MCF 10A (cell line): ENCODE data around the gene DCPS. TPM values are rescaled to one million over a fixed set of nuclear protein-coding genes. Genes with fewer than 3 reads are reported as not detected.
A peak's percentile ranks its signal among the peaks of the same experiment; 100 is the strongest.

Source experiments
- BruUV-seq: library from RNA; stranded (reverse); fragments of 400-500 nt; replicated peaks from 2 replicates; lab custom pipeline; 2021; lab: Mats Ljungman, UMichigan
- CTCF ChIA-PET: fragments of 300-600 bp; sonication (Branson Sonifier 250); formaldehyde crosslinking; extraction: SDS; loops from one replicate; lab custom pipeline; 2021; ENCODE audit warnings: antibody characterized with exemption, inconsistent platforms; lab: Yijun Ruan, JAX
- POLR2A ChIA-PET: fragments of 300-600, 350-650 bp; sonication (Branson Sonifier 250); formaldehyde crosslinking; extraction: SDS; loops from one replicate; lab custom pipeline; 2020; ENCODE audit warnings: antibody characterized with exemption, inconsistent platforms; lab: Yijun Ruan, JAX
- DNase-seq: peaks from one replicate; pipeline ENCODE4 v3.0.0-alpha.2; 2018; ENCODE audit not compliant: unreplicated experiment
- H3K27ac Mint-ChIP-seq: one replicate; pipeline ENCODE4 v1.8.0; 2022; ENCODE audit warnings: mild to moderate bottlenecking, low read depth, mixed read lengths; ENCODE audit not compliant: unreplicated experiment
- H3K27me3 Mint-ChIP-seq: one replicate; pipeline ENCODE4 v1.8.0; 2022; ENCODE audit warnings: mixed read lengths; ENCODE audit not compliant: insufficient read depth, unreplicated experiment
- H3K36me3 Mint-ChIP-seq: one replicate; pipeline ENCODE4 v1.8.0; 2022; ENCODE audit warnings: mild to moderate bottlenecking, moderate library complexity, mixed read lengths; ENCODE audit not compliant: insufficient read depth, unreplicated experiment
- H3K4me1 Mint-ChIP-seq: one replicate; pipeline ENCODE4 v1.8.0; 2022; ENCODE audit warnings: mixed read lengths; ENCODE audit not compliant: insufficient read depth, unreplicated experiment
- H3K4me3 Mint-ChIP-seq: one replicate; pipeline ENCODE4 v1.8.0; 2022; ENCODE audit warnings: mild to moderate bottlenecking, moderate library complexity, mixed read lengths; ENCODE audit not compliant: unreplicated experiment
- H3K9me3 Mint-ChIP-seq: one replicate; pipeline ENCODE4 v1.8.0; 2022; ENCODE audit warnings: mixed read lengths; ENCODE audit not compliant: unreplicated experiment
- intact Hi-C: fragments of 100-400 bp; cut with micrococcal nuclease; formaldehyde crosslinking; loops from 2 replicates; pipeline ENCODE4 v1.14.1; 2022
- total RNA-seq: library from RNA; stranded (reverse); gene quantifications from 2 replicates; pipeline ENCODE4 v1.2.3, GENCODE V29; 2022
- TF ChIP-seq, protein P1 (sequence below): fragments of 200-600 bp; IDR thresholded peaks from one replicate; pipeline ENCODE4 v1.8.0; 2022; ENCODE audit warnings: antibody characterized with exemption, mild to moderate bottlenecking; ENCODE audit not compliant: unreplicated experiment

The DCPS gene
- total RNA-seq, 1 experiment from 2014 or later: 33.7 TPM

DNA sequence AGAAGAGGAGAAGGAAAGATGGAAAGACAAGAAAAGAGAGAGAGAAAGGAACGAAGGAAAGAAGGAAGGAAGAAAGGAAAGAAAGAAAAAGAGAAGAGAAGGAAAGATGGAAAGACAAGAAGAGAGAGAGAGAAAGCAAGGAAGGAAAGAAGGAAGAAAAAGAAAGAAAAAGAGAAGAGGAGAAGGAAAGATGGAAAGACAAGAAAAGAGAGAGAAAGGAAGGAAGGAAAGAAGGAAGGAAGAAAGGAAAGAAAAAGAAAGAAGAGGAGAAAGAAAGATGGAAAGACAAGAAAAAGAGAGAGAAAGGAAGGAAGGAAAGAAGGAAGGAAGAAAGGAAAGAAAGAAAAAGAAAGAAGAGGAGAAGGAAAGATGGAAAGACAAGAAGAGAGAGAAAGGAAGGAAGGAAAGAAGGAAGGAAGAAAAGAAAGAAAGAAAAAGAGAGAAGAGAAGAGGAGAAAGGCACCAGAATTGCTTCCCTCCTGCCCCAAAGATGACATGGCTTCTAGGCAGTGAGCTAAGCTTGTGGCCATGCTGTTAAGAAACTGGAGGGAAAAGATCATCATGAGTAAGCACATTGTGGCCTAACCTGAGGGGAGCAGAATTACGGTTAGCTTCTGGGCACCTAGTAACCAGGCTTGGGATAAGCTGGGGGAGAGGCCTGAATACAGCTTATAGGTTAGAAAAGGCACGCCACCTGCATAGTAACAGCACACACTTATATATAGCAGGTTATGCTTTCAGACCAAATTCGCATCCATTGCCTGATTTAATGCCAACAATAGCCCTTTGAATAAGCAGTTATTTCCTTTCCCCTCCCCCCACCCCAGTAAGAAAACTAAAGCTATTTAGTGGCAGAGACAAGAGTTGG, 49.3 kb downstream of the DCPS start:
- no peaks in the 10 kb centered on the region for H3K9me3 Mint-ChIP-seq
- H3K4me1 Mint-ChIP-seq: peaks cover 47% of the 10 kb centered on the region
- ChIA-PET POLR2A (interaction anchor here (0.5 to 4.1 kb wide), 11 partner anchors 10 to 790 kb away, joined by 3 to 23 read pairs (median 3); partner anchors contain the start of gene DCPS), CTCF (interaction anchor here (0.6 to 4.5 kb wide), 4 partner anchors 36 to 128 kb away, joined by 3 to 22 read pairs (median 6); no protein-coding TSS in a partner anchor)
- BruUV-seq: no TSS peak
- intact Hi-C loops: loop anchor here (2.0 to 10.0 kb wide), 2 partner anchors 20 to 82 kb away; no protein-coding TSS in a partner anchor
- DNase-seq: peak; percentile 89
- H3K36me3 Mint-ChIP-seq: peaks cover 6% of the 10 kb centered on the region
- H3K4me3 Mint-ChIP-seq: peak overlapping the region; percentile 85
- H3K27ac Mint-ChIP-seq: peak overlapping the region; percentile 73
- TF ChIP-seq, protein P1, sequence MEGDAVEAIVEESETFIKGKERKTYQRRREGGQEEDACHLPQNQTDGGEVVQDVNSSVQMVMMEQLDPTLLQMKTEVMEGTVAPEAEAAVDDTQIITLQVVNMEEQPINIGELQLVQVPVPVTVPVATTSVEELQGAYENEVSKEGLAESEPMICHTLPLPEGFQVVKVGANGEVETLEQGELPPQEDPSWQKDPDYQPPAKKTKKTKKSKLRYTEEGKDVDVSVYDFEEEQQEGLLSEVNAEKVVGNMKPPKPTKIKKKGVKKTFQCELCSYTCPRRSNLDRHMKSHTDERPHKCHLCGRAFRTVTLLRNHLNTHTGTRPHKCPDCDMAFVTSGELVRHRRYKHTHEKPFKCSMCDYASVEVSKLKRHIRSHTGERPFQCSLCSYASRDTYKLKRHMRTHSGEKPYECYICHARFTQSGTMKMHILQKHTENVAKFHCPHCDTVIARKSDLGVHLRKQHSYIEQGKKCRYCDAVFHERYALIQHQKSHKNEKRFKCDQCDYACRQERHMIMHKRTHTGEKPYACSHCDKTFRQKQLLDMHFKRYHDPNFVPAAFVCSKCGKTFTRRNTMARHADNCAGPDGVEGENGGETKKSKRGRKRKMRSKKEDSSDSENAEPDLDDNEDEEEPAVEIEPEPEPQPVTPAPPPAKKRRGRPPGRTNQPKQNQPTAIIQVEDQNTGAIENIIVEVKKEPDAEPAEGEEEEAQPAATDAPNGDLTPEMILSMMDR: no peak
- no peaks in the 10 kb centered on the region for H3K27me3 Mint-ChIP-seq

DNA sequence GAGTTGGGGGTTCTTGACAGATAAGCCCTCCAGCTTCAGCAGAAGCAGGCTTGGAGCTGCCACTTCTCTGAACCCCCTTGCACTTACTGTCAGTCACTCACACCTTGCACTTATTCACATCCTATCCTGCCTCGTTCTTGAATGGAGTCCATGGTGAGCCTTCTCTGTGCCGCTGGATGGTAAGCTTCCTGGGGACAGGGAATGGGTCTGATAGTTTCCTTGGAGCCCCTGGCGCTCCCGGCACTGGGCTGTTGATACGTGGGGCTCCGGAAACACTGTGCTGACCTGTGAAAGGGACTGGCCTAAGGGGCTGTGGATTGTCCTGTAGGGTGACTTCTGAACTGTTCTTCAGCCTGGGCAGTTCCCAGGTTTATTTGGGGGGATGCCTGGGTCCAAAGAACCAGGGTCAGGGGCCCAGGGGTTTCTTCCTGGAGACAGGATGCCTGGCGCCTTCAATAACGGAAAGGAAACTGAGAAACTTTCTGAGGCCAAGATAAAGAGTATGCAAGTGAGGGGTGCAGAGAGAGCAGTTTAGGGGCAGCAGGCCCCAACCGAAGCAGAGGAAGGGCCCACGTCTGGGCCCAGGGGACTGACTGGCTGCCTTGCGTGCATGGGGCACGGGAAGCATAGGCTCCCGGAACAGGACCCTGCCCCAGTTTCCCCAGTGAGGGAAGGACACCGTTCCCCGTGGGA, 50.9 kb downstream of the DCPS start:
- CTCF ChIA-PET: interaction anchor here (0.6 to 4.5 kb wide), 5 partner anchors 35 to 126 kb away, joined by 3 to 22 read pairs (median 6); no protein-coding TSS in a partner anchor
- POLR2A ChIA-PET: interaction anchor here (0.5 to 4.1 kb wide), 9 partner anchors 12 to 1749 kb away, joined by 3 to 23 read pairs (median 3); partner anchors contain the start of gene DCPS
- Mint-ChIP-seq H3K9me3 (no peaks in the 10 kb centered on the region), H3K27me3 (no peaks in the 10 kb centered on the region), H3K27ac (peak overlapping the region; percentile 73), H3K36me3 (peaks cover 6% of the 10 kb centered on the region), H3K4me3 (peak overlapping the region; percentile 85), H3K4me1 (peaks cover 40% of the 10 kb centered on the region)
- peak; percentile 33 for DNase-seq
- TF ChIP-seq, protein P1: no peak
- intact Hi-C loops: loop anchor here (5.0 to 10.0 kb wide), 2 partner anchors 48 to 80 kb away; no protein-coding TSS in a partner anchor
- BruUV-seq: TSS peak; percentile 56

DNA sequence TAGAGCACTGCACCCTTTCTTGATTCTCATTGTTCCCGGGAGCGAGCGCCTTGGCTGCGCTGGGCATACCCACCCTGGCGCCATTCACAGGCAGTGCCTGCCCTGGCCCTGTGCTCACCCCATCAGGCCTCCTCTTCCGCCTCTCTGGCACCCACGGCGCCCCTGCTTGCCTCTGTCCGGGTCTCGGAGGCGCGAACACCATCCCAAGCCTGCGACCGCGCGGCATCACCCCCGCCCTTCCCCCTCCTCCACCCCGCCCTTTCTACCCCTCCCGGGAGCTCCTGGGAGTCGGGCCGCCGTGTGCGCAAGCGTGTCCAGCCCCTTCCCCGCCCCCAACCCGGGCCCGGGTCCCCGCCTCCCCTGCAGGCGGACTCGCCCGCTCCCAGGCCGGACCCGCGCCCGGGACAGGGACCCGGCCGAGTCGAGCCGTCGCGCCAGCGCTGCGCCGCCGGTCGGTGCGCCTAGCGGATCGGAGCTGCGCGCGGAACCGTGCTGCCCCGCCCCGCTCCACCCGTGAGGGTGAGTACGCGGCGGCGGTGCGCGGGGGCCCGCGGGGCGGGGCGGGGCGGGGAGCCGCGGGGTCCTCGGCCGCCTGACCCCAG, 51.6 kb downstream of the DCPS start, which contains the start of gene ST3GAL4:
ST3GAL4 (plus strand) TSS at position 363 of the 602 bp plus-strand sequence. CDS start 50,470 bp downstream, outside the sequence.
- peaks cover 44% of the 10 kb centered on the region for H3K4me1 Mint-ChIP-seq
- intact Hi-C loops: loop anchor here (5.0 to 10.0 kb wide), 2 partner anchors 47 to 79 kb away; no protein-coding TSS in a partner anchor
- no peaks in the 10 kb centered on the region for H3K27me3 Mint-ChIP-seq
- no TSS peak for BruUV-seq
- ChIA-PET CTCF (interaction anchor here (1.2 to 4.5 kb wide), 2 partner anchors 37 to 45 kb away, joined by 4 to 22 read pairs; no protein-coding TSS in a partner anchor), POLR2A (interaction anchor here (0.5 to 4.1 kb wide), 6 partner anchors 32 to 200 kb away, joined by 3 to 23 read pairs (median 4); no protein-coding TSS in a partner anchor)
- H3K27ac Mint-ChIP-seq: peak within 1 kb of the TSS; percentile 73
- no peaks in the 10 kb centered on the region for H3K9me3 Mint-ChIP-seq
- TF ChIP-seq, protein P1: no peak
- DNase-seq: peak; percentile 74
- peaks cover 6% of the 10 kb centered on the region for H3K36me3 Mint-ChIP-seq
- peak within 1 kb of the TSS; percentile 85 for H3K4me3 Mint-ChIP-seq
